ENCODE measurements around the gene RAB44. TPM values are rescaled to one million over a fixed set of nuclear protein-coding genes. Genes with fewer than 3 reads are reported as not detected.

Gene RAB44
- total RNA-seq, 1 donor from 2014 or later, result 0.16 TPM

DNA sequence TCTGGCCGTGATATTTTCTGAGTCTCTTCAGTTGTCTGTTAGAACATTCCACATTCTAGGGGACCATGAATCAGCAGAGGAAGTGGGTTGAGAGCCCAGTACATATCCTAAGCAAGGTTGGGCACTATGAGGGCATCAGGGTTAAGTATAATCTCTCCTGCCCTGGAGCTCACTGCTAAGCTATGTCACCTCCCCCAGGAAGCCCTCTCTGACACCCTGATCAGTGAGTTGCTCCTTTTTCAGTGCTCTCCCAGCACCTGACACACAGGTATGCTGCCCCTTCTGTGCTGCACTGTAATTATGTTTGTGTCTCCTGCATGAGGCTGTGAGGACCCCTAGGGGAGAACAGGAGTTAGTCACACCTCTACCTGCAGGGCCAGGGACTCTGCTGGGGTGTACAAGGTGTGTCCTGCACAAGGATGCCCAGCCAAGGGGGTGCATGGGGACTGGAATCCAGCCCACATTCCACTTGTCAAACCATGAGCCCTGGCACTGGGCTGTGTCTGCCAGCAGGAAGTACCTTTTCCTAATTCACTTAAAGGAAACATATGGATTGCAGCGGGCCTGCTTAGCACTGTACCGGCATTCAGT, 3.9 kb downstream of the RAB44 start:
- Histone ChIP-seq H2AFZ (ENCODE audit: low read depth, low read length) (no peak overlapping the region), H3K27ac (ENCODE audit: low read depth, low read length) (no peak overlapping the region), H3K4me3 (ENCODE audit: insufficient read depth, low read depth, low read length) (no peak overlapping the region), H3K36me3 (ENCODE audit: insufficient read depth, low read length) (no peaks in the 10 kb centered on the region), H3K9me3 (ENCODE audit: insufficient read depth, low read depth, low read length) (no peaks in the 10 kb centered on the region), H3K27me3 (ENCODE audit: insufficient read depth, low read length) (no peaks in the 10 kb centered on the region), H3K9ac (ENCODE audit: low read length) (no peak overlapping the region), H3K4me1 (ENCODE audit: insufficient read depth, low read length) (no peaks in the 10 kb centered on the region), H3K79me2 (ENCODE audit: insufficient read depth, low read length) (no peaks in the 10 kb centered on the region), H4K20me1 (ENCODE audit: insufficient read depth, low read length) (no peaks in the 10 kb centered on the region), H3K4me2 (ENCODE audit: low read length) (no peak overlapping the region)
- H3K27ac Mint-ChIP-seq (ENCODE audit: unreplicated experiment), result no peak overlapping the region
- H3K36me3 Mint-ChIP-seq (ENCODE audit: low read depth, unreplicated experiment), result peaks cover 4% of the 10 kb centered on the region
- H3K27me3 Mint-ChIP-seq (ENCODE audit: low read depth, unreplicated experiment), result peaks cover 45% of the 10 kb centered on the region
- FAIRE-seq (peak; percentile 43), DNase-seq (ENCODE audit: low read depth) (no peak)
- peaks cover 3% of the 10 kb centered on the region for H3K9me3 Mint-ChIP-seq (ENCODE audit: unreplicated experiment)
- no peak overlapping the region for H3K4me3 Mint-ChIP-seq (ENCODE audit: unreplicated experiment)
- H3K4me1 Mint-ChIP-seq (ENCODE audit: low read depth, unreplicated experiment), result peaks cover 4% of the 10 kb centered on the region
- TF ChIP-seq EZH2 (IDR thresholded peaks at IDR 0.05; ENCODE audit: insufficient read depth, low read length), result no peak
- no peak for TF ChIP-seq CTCF (IDR thresholded peaks at IDR 0.05; ENCODE audit: insufficient read depth, low read depth, low read length)

DNA sequence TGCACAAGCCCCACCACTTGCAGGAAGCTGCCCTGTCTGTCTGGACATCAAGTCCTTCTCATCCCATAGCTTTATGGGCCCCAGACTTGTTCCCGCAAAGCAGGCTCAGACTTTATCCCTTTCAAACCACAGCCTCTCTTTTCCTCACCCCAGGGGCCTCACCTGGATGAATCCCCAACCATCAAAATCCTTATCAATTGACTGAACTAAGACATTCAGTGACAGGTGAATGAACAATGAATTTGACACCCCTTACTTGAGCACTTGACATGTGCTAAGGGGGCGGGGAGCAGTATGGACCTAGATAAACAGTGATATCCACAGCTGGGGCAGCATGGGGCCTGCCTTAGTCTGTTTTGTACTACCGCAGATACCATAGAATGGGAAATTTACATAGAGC, 5.0 kb downstream of the RAB44 start:
- no peaks in the 10 kb centered on the region for H3K36me3 ChIP-seq (ENCODE audit: insufficient read depth, low read length)
- Mint-ChIP-seq H3K36me3 (ENCODE audit: low read depth, unreplicated experiment) (peaks cover 4% of the 10 kb centered on the region), H3K4me1 (ENCODE audit: low read depth, unreplicated experiment) (peaks cover 4% of the 10 kb centered on the region), H3K4me3 (ENCODE audit: unreplicated experiment) (no peak overlapping the region), H3K9me3 (ENCODE audit: unreplicated experiment) (peaks cover 3% of the 10 kb centered on the region), H3K27me3 (ENCODE audit: low read depth, unreplicated experiment) (peaks cover 41% of the 10 kb centered on the region), H3K27ac (ENCODE audit: unreplicated experiment) (peak overlapping the region; percentile 70)
- no peak overlapping the region for H3K4me2 ChIP-seq (ENCODE audit: low read length)
- DNase-seq (ENCODE audit: low read depth) (no peak), FAIRE-seq (no peak)
- H2AFZ ChIP-seq (ENCODE audit: low read depth, low read length), result no peak overlapping the region
- H3K27me3 ChIP-seq (ENCODE audit: insufficient read depth, low read length), result no peaks in the 10 kb centered on the region
- H3K4me1 ChIP-seq (ENCODE audit: insufficient read depth, low read length), result no peaks in the 10 kb centered on the region
- TF ChIP-seq EZH2 (IDR thresholded peaks at IDR 0.05; ENCODE audit: insufficient read depth, low read length), result no peak
- no peak for TF ChIP-seq CTCF (IDR thresholded peaks at IDR 0.05; ENCODE audit: insufficient read depth, low read depth, low read length)
- no peaks in the 10 kb centered on the region for H4K20me1 ChIP-seq (ENCODE audit: insufficient read depth, low read length)
- no peak overlapping the region for H3K9ac ChIP-seq (ENCODE audit: low read length)
- H3K4me3 ChIP-seq (ENCODE audit: insufficient read depth, low read depth, low read length), result no peak overlapping the region
- H3K79me2 ChIP-seq (ENCODE audit: insufficient read depth, low read length), result no peaks in the 10 kb centered on the region
- H3K27ac ChIP-seq (ENCODE audit: low read depth, low read length), result no peak overlapping the region
- no peaks in the 10 kb centered on the region for H3K9me3 ChIP-seq (ENCODE audit: insufficient read depth, low read depth, low read length)

DNA sequence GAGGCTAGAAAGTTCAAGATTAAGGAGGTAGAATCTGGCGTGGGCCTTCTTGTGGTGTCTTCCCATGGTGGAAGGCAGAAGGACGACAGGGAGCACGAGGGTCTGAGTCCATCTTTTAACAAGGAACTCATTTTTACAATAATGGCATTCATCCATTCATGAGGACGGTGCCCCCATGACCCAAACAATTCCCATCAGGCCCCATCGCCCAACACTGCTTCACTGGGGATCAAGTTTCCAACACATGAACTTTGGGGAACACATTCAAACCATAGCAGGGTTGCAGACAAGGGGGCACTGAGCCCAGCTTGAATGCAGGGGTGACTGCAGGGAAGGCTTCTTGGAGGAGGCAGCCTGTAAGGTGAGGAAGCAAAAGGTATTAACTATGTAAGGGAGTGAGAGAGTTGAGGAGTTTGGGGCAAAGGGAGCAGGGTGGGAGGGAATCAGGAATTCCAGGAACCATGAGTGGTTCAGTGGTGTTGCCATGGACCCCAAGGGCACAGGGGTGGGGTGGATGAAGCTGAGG, 5.5 kb downstream of the RAB44 start:
- no peak for TF ChIP-seq CTCF (IDR thresholded peaks at IDR 0.05; ENCODE audit: insufficient read depth, low read depth, low read length)
- no peak for TF ChIP-seq EZH2 (IDR thresholded peaks at IDR 0.05; ENCODE audit: insufficient read depth, low read length)
- no peak for FAIRE-seq
- no peaks in the 10 kb centered on the region for H3K4me1 ChIP-seq (ENCODE audit: insufficient read depth, low read length)

More for the DNA sequence above, 5.5 kb downstream of the RAB44 start:
- no peaks in the 10 kb centered on the region for H3K79me2 ChIP-seq (ENCODE audit: insufficient read depth, low read length)
- H3K27ac Mint-ChIP-seq (ENCODE audit: unreplicated experiment), result no peak overlapping the region
- no peak overlapping the region for H3K4me2 ChIP-seq (ENCODE audit: low read length)
- no peak for DNase-seq (ENCODE audit: low read depth)
- no peak overlapping the region for H3K4me3 Mint-ChIP-seq (ENCODE audit: unreplicated experiment)
- no peak overlapping the region for H3K9ac ChIP-seq (ENCODE audit: low read length)
- H4K20me1 ChIP-seq (ENCODE audit: insufficient read depth, low read length), result no peaks in the 10 kb centered on the region
- H3K9me3 Mint-ChIP-seq (ENCODE audit: unreplicated experiment), result peaks cover 3% of the 10 kb centered on the region
- no peaks in the 10 kb centered on the region for H3K9me3 ChIP-seq (ENCODE audit: insufficient read depth, low read depth, low read length)
- H3K4me1 Mint-ChIP-seq (ENCODE audit: low read depth, unreplicated experiment), result peaks cover 4% of the 10 kb centered on the region
- H3K27me3 Mint-ChIP-seq (ENCODE audit: low read depth, unreplicated experiment), result peaks cover 39% of the 10 kb centered on the region
- no peak overlapping the region for H3K4me3 ChIP-seq (ENCODE audit: insufficient read depth, low read depth, low read length)
- peaks cover 4% of the 10 kb centered on the region for H3K36me3 Mint-ChIP-seq (ENCODE audit: low read depth, unreplicated experiment)
- H3K36me3 ChIP-seq (ENCODE audit: insufficient read depth, low read length), result no peaks in the 10 kb centered on the region
- H3K27ac ChIP-seq (ENCODE audit: low read depth, low read length), result no peak overlapping the region
- H2AFZ ChIP-seq (ENCODE audit: low read depth, low read length), result no peak overlapping the region
- no peaks in the 10 kb centered on the region for H3K27me3 ChIP-seq (ENCODE audit: insufficient read depth, low read length)

Data from astrocyte (in vitro differentiated cells and primary cell).